Testis (tissue), 2 donors: ENCODE measurements around the gene LARGE1.

ENCODE experiments used
- POLR2A ChIP-seq: fragments of 450-650 bp; IDR thresholded peaks from one replicate; pipeline ENCODE4 v1.6.1; 2017; ENCODE audit warnings: antibody characterized with exemption, mild to moderate bottlenecking, moderate library complexity
- TF ChIP-seq, protein P1 (sequence below), 3 experiments: fragments of 450-650 bp in 2 of 3; fragments of 200-600 bp in 1 of 3; sonication (generic) in 1 of 3; IDR thresholded peaks; one replicate each; pipeline ENCODE4 v1.5.1; 2016 to 2019; ENCODE audit warnings: antibody characterized with exemption in 3 of 3, mild to moderate bottlenecking in 2 of 3, moderate library complexity in 1 of 3

DNA sequence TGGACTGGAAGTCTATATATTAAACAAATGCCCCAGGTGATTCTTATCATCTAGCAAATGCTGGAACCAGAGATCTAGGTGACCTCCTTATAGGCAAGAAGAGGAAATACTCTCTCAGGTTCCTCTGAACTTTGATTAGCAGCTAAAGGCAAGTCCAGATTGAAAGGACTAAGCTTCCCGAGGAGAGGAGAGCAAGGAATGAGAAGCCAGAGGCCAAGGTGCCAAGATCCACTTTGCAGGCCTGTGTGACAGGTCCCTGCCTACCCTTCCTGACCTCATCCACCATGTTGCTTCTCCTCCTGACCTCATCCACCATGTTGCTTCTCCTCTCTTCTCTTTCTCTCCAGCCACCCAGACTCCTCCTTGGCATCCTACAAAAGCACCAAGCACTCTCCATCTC is 173.2 kb downstream of the LARGE1 start:
- TF ChIP-seq, protein P1, sequence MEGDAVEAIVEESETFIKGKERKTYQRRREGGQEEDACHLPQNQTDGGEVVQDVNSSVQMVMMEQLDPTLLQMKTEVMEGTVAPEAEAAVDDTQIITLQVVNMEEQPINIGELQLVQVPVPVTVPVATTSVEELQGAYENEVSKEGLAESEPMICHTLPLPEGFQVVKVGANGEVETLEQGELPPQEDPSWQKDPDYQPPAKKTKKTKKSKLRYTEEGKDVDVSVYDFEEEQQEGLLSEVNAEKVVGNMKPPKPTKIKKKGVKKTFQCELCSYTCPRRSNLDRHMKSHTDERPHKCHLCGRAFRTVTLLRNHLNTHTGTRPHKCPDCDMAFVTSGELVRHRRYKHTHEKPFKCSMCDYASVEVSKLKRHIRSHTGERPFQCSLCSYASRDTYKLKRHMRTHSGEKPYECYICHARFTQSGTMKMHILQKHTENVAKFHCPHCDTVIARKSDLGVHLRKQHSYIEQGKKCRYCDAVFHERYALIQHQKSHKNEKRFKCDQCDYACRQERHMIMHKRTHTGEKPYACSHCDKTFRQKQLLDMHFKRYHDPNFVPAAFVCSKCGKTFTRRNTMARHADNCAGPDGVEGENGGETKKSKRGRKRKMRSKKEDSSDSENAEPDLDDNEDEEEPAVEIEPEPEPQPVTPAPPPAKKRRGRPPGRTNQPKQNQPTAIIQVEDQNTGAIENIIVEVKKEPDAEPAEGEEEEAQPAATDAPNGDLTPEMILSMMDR (IDR thresholded peaks at IDR 0.05) = no peak
- no peak for TF ChIP-seq POLR2A
